ENCODE results near the gene CERS6.

GRCh38 chr2:168751104-168751740 is 295.1 kb downstream of the CERS6 start:
- TF ChIP-seq CTCF (IDR thresholded peaks at IDR 0.05) (no peak), EP300 (IDR thresholded peaks at IDR 0.05) (no peak), POLR2AphosphoS5 (IDR thresholded peaks at IDR 0.05) (no peak)
